Measurements from ENCODE around the gene SNN. TPM values are rescaled to one million over a fixed set of nuclear protein-coding genes. Genes with fewer than 3 reads are reported as not detected.

SNN gene
- total and polyA plus RNA-seq, 9 of the 15 experiments (the other 6 are each of a cell fraction or from before 2014, with no cell fraction given) = 0.07 to 2.9 (median 1.9) TPM

- POLR2A ChIA-PET = no interaction called here
- no peaks in the 10 kb centered on the region for H3K9me1 ChIP-seq (ENCODE audit: control insufficient read depth, insufficient read depth, low read length)
- DNase-seq (ENCODE audit: extremely low read depth in 1 of 4, low spot score in 3 of 4) (no peak), FAIRE-seq (no peak), ATAC-seq (no peak)
- CTCF ChIA-PET (ENCODE audit: low intra/inter-chr PET ratio) = no interaction called here
- H3K4me3 ChIP-seq = no peak overlapping the region
- H3K27ac ChIP-seq (ENCODE audit: extremely low read depth, low read depth, low read length) = no peak overlapping the region
- no peaks in the 10 kb centered on the region for H3K79me2 ChIP-seq (ENCODE audit: control insufficient read depth, insufficient read depth, low read length)
- H2AFZ ChIP-seq (ENCODE audit: low read depth, low read length) = no peak overlapping the region
- no peak for TF ChIP-seq BCOR (IDR thresholded peaks at IDR 0.05)
- no peak for TF ChIP-seq ARID3A (IDR thresholded peaks at IDR 0.05; ENCODE audit: borderline replicate concordance, low read depth, low read length)
- TF ChIP-seq JUND (IDR thresholded peaks at IDR 0.05; ENCODE audit: borderline replicate concordance, low read depth, low read length) = no peak
- no peak for TF ChIP-seq JUND (tag; IDR thresholded peaks at IDR 0.05; ENCODE audit: borderline replicate concordance, low read depth, low read length)
- TF ChIP-seq ZBTB33 (CRISPR knock-in tag; IDR thresholded peaks at IDR 0.05) = no peak
- no peak for TF ChIP-seq LEF1 (IDR thresholded peaks at IDR 0.05)
- no peak for TF ChIP-seq TCFL5 (CRISPR knock-in tag; conservative IDR thresholded peaks at IDR 0.05)
- no peak for TF ChIP-seq ZFP36 (IDR thresholded peaks at IDR 0.05; ENCODE audit: low read depth, low read length, partially characterized antibody)
- TF ChIP-seq MCM2 (IDR thresholded peaks at IDR 0.05; ENCODE audit: low read depth) = no peak
- no peak for TF ChIP-seq FOXK2 (conservative IDR thresholded peaks at IDR 0.05 in 1 of 2, IDR thresholded peaks at IDR 0.05 in 1 of 2; ENCODE audit: low read depth in 2 of 2)
- TF ChIP-seq SREBF2 (CRISPR knock-in tag; IDR thresholded peaks at IDR 0.05) = no peak
- TF ChIP-seq ZBTB12 (CRISPR knock-in tag; IDR thresholded peaks at IDR 0.05) = no peak
- no peak for TF ChIP-seq CBFA2T2 (conservative IDR thresholded peaks at IDR 0.05)
- TF ChIP-seq ZNF584 (CRISPR knock-in tag; IDR thresholded peaks at IDR 0.05; ENCODE audit: low read depth) = no peak
- H3K4me1 ChIP-seq (replicated peaks in 1 of 2; ENCODE audit: control insufficient read depth in 2 of 2, insufficient read depth in 2 of 2, low read length in 2 of 2) = no peaks in the 10 kb centered on the region
- H4K20me1 ChIP-seq (replicated peaks; ENCODE audit: control insufficient read depth, insufficient read depth, low read length) = no peaks in the 10 kb centered on the region
- in situ Hi-C loops (cut with MboI) = no loop called here
- no peak overlapping the region for H3K9ac ChIP-seq (ENCODE audit: insufficient read depth in 1 of 2, low read depth in 2 of 2, low read length in 2 of 2)
- no peak overlapping the region for H3K4me2 ChIP-seq (ENCODE audit: insufficient read depth, low read length)
- H3K36me3 ChIP-seq (ENCODE audit: control insufficient read depth, insufficient read depth, low read length) = peaks cover 73% of the 10 kb centered on the region
- no peaks in the 10 kb centered on the region for H3K27me3 ChIP-seq (ENCODE audit: control insufficient read depth in 2 of 2, insufficient read depth in 2 of 2, low read length in 2 of 2)
- intact Hi-C loops (cut with micrococcal nuclease) = no loop called here
- BruUV-seq (replicated peaks) = no TSS peak
- no peaks in the 10 kb centered on the region for H3K9me3 ChIP-seq (replicated peaks; ENCODE audit: control insufficient read depth, insufficient read depth, low read depth, low read length)
Observed at GRCh38 chr16:11716336-11716735, 48.1 kb downstream of the SNN start.

All from K562 (cell line).